Neural cell (in vitro differentiated cells): ENCODE measurements around the gene ZIK1. TPM values are rescaled to one million over a fixed set of nuclear protein-coding genes. Genes with fewer than 3 reads are reported as not detected.

Experiments used
- H2AFZ ChIP-seq: fragments of 200-600, 300-800 bp; sonication (generic), shearing (Covaris generic); 2 replicates; pipeline ENCODE4 v1.6.0; 2014; ENCODE audit warnings: low read depth, mild to moderate bottlenecking, antibody characterized with exemption, low read length, moderate library complexity
- H3F3A ChIP-seq: fragments of 200-600 bp; shearing (Covaris generic); 2 replicates; pipeline ENCODE4 v1.6.1; 2016; ENCODE audit warnings: mild to moderate bottlenecking, moderate library complexity, mixed read lengths, antibody characterized with exemption, low read length; ENCODE audit not compliant: insufficient read depth, poor library complexity, severe bottlenecking
- H3K27ac ChIP-seq: fragments of 200-600, 300-800 bp; sonication (generic), shearing (Covaris generic); 2 replicates; pipeline ENCODE4 v1.5.1; 2014; ENCODE audit warnings: mild to moderate bottlenecking, low read length, moderate library complexity
- H3K27me3 ChIP-seq: fragments of 300-800, 200-600 bp; sonication (generic), shearing (Covaris generic); 2 replicates; pipeline ENCODE4 v1.6.0; 2014; ENCODE audit warnings: mild to moderate bottlenecking, low read depth, low read length, moderate library complexity; ENCODE audit not compliant: insufficient read depth
- H3K36me3 ChIP-seq: fragments of 300-800, 200-600 bp; sonication (generic), shearing (Covaris generic); 2 replicates; pipeline ENCODE4 v1.5.1; 2014; ENCODE audit warnings: mild to moderate bottlenecking, antibody characterized with exemption, low read length, moderate library complexity; ENCODE audit not compliant: insufficient read depth
- H3K4me2 ChIP-seq: fragments of 300-800, 200-600 bp; sonication (generic), shearing (Covaris generic); 2 replicates; pipeline ENCODE4 v1.6.0; 2014; ENCODE audit warnings: mild to moderate bottlenecking, low read length
- H3K4me3 ChIP-seq: fragments of 300-800, 200-600 bp; sonication (generic), shearing (Covaris generic); 2 replicates; pipeline ENCODE4 v1.5.1; 2014; ENCODE audit warnings: mild to moderate bottlenecking, low read length, moderate library complexity
- H3K79me2 ChIP-seq: fragments of 200-600 bp; shearing (Covaris generic); replicated peaks from 2 replicates; pipeline ENCODE4 v1.6.0; 2014; ENCODE audit warnings: mild to moderate bottlenecking, low read length, moderate library complexity; ENCODE audit not compliant: insufficient read depth
- H3K9ac ChIP-seq: fragments of 300-800, 200-600 bp; sonication (generic), shearing (Covaris generic); 2 replicates; pipeline ENCODE4 v1.6.1; 2016; ENCODE audit warnings: mild to moderate bottlenecking, low read length, mixed read lengths
- H3K9me2 ChIP-seq: fragments of 200-600 bp; shearing (Covaris generic); 2 replicates; pipeline ENCODE4 v1.6.1; 2016; ENCODE audit warnings: mild to moderate bottlenecking, low read length, mixed read lengths; ENCODE audit not compliant: insufficient read depth
- H3K9me3 ChIP-seq: fragments of 200-600, 300-800 bp; sonication (generic), shearing (Covaris generic); 2 replicates; pipeline ENCODE4 v1.6.1; 2016; ENCODE audit warnings: mild to moderate bottlenecking, mixed run types, low read length, moderate library complexity, mixed read lengths
- H4K20me1 ChIP-seq: fragments of 200-600 bp; shearing (Covaris generic); 2 replicates; pipeline ENCODE4 v1.6.1; 2016; ENCODE audit warnings: mild to moderate bottlenecking, mixed run types; ENCODE audit not compliant: insufficient read depth
- EP300 ChIP-seq: fragments of 450-650 bp; conservative IDR thresholded peaks from 2 replicates; pipeline ENCODE4 v1.6.1; 2014; ENCODE audit warnings: antibody characterized with exemption, mild to moderate bottlenecking, moderate library complexity; ENCODE audit not compliant: poor library complexity, severe bottlenecking
- EZH2 ChIP-seq: fragments of 200-600, 300-800 bp; shearing (Covaris generic), sonication (generic); IDR thresholded peaks from 2 replicates; pipeline ENCODE4 v1.6.1; 2014; ENCODE audit warnings: antibody characterized with exemption, low read length, borderline replicate concordance, mild to moderate bottlenecking; ENCODE audit not compliant: insufficient read depth, poor library complexity, severe bottlenecking
- MXI1 ChIP-seq: fragments of 450-650 bp; conservative IDR thresholded peaks from 2 replicates; pipeline ENCODE4 v1.6.1; 2014; ENCODE audit warnings: antibody characterized with exemption, mild to moderate bottlenecking; ENCODE audit not compliant: poor library complexity, severe bottlenecking
- POLR2AphosphoS5 ChIP-seq: IDR thresholded peaks from 2 replicates; pipeline ENCODE4 v1.6.1; 2012
- RAD21 ChIP-seq: fragments of 450-650 bp; conservative IDR thresholded peaks from 2 replicates; pipeline ENCODE4 v1.6.1; 2014; ENCODE audit warnings: antibody characterized with exemption, mild to moderate bottlenecking, moderate library complexity
- SMC3 ChIP-seq: fragments of 450-650 bp; conservative IDR thresholded peaks from 2 replicates; pipeline ENCODE4 v1.6.1; 2014; ENCODE audit warnings: antibody characterized with exemption, mild to moderate bottlenecking, moderate library complexity; ENCODE audit not compliant: poor library complexity
- TAF1 ChIP-seq: IDR thresholded peaks from 2 replicates; pipeline ENCODE4 v1.6.1; 2012; ENCODE audit warnings: low read depth
- polyA plus RNA-seq: library from polyadenylated mRNA; depleted of rRNA; stranded (reverse); fragments of >200 nt; gene quantifications from 2 replicates; pipeline ENCODE4 v1.2.3, GENCODE V29; 2014
- TF ChIP-seq, protein P1 (sequence below): fragments of 450-650 bp; IDR thresholded peaks from 2 replicates; pipeline ENCODE4 v1.5.1; 2014; ENCODE audit warnings: antibody characterized with exemption, mild to moderate bottlenecking, moderate library complexity; ENCODE audit not compliant: poor library complexity, severe bottlenecking
- TF ChIP-seq, protein P2 (sequence below): IDR thresholded peaks from 2 replicates; pipeline ENCODE4 v1.6.1; 2012; ENCODE audit warnings: borderline replicate concordance

Gene ZIK1
- polyA plus RNA-seq, 1 donor from 2014 or later: 25.2 TPM

DNA sequence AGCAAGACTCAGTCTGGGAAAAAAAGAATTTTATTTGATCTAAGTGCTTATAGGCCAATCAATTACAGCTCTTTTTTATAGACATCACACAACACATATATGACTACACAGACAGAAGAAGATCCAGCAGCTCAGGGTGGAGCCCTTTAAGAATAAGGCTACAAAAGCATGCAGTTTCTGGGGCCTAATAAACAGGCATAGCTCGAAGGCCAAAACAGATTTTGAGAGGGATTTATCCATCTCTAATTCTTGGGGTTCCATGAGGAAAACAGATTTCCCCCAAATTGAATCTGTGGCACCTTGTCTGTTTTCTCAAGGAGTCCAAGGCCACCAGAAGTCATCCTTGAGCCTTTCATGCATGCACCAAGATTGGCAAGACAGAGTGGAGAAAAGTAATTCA, 20.4 kb upstream of the ZIK1 start (continued):
- TF ChIP-seq, protein P1, sequence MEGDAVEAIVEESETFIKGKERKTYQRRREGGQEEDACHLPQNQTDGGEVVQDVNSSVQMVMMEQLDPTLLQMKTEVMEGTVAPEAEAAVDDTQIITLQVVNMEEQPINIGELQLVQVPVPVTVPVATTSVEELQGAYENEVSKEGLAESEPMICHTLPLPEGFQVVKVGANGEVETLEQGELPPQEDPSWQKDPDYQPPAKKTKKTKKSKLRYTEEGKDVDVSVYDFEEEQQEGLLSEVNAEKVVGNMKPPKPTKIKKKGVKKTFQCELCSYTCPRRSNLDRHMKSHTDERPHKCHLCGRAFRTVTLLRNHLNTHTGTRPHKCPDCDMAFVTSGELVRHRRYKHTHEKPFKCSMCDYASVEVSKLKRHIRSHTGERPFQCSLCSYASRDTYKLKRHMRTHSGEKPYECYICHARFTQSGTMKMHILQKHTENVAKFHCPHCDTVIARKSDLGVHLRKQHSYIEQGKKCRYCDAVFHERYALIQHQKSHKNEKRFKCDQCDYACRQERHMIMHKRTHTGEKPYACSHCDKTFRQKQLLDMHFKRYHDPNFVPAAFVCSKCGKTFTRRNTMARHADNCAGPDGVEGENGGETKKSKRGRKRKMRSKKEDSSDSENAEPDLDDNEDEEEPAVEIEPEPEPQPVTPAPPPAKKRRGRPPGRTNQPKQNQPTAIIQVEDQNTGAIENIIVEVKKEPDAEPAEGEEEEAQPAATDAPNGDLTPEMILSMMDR: no peak
- no peak for TF ChIP-seq SMC3

DNA sequence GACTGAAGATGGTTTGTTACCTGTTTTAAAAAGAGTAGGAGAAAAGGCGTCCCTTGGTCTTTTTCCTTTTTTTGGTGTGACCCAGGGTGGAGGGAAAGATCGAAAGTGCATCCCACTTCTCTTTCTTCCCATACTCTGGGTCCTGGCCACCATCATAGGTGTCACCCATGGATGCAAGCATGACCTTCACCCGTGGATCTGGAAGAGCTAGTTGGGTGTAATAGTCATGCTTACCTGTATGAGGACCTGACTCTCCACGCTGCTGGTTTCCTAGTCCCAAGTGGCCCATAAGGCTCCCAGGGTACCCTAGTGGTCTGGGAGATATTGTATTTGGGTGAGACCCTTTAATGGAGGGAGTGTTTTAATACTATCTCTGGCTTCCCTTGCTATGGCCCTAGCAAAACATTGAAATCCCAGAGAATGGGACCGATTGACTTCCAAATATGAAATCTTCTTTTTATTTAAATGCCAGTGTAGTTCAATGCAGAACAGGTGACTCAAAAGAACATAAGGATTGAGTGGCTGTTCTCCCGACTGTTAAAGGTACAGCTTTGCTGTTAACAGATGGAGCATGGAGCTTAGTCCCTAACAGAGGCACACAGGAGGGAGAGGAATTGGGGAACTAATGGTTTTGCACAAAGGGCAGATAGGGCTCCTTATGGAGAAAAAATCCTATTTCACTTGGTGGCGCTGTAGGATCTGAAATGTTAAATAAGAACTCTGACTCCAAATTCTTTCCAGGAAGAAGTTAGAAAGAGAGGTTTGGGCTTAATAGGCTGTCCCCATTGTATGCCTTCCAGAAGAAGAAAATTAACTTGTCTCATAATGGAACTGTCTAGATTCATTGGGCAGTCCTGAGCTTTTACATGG, 17.3 kb upstream of the ZIK1 start:
- no peak overlapping the region for H3K9ac ChIP-seq
- peaks cover 7% of the 10 kb centered on the region for H3K36me3 ChIP-seq
- H3K4me3 ChIP-seq: no peak overlapping the region
- no peak overlapping the region for H3K27ac ChIP-seq
- TF ChIP-seq MXI1 (no peak), EZH2 (no peak), SMC3 (no peak), RAD21 (no peak)
- TF ChIP-seq, protein P1: no peak
- no peaks in the 10 kb centered on the region for H3K9me2 ChIP-seq
- no peak overlapping the region for H2AFZ ChIP-seq
- no peaks in the 10 kb centered on the region for H4K20me1 ChIP-seq
- H3K79me2 ChIP-seq: no peaks in the 10 kb centered on the region
- no peak overlapping the region for H3K4me2 ChIP-seq
- peaks cover 33% of the 10 kb centered on the region for H3K9me3 ChIP-seq
- no peaks in the 10 kb centered on the region for H3F3A ChIP-seq
- no peaks in the 10 kb centered on the region for H3K27me3 ChIP-seq

DNA sequence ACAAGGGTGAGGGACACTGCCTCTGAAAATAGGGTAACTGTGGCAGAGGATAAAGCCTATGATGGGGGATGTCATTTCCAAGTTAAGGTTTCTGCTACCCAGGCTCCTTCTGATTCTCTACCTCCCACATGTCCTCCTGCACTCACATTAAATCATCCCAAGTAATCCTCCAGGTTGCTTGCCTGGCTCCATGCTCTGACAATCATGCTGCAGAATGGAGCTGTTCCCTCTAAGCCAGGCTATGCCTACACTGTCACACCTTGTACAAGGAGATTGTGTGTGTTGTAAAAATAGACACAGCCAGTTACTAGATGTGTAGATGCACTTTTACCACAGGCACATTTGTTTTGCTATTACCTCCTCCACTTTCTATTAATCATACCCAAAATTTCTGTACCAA, 13.2 kb upstream of the ZIK1 start:
- TF ChIP-seq EZH2 (no peak), TAF1 (no peak), POLR2AphosphoS5 (no peak), EP300 (no peak), SMC3 (no peak), RAD21 (no peak), MXI1 (no peak)
- TF ChIP-seq, protein P2, sequence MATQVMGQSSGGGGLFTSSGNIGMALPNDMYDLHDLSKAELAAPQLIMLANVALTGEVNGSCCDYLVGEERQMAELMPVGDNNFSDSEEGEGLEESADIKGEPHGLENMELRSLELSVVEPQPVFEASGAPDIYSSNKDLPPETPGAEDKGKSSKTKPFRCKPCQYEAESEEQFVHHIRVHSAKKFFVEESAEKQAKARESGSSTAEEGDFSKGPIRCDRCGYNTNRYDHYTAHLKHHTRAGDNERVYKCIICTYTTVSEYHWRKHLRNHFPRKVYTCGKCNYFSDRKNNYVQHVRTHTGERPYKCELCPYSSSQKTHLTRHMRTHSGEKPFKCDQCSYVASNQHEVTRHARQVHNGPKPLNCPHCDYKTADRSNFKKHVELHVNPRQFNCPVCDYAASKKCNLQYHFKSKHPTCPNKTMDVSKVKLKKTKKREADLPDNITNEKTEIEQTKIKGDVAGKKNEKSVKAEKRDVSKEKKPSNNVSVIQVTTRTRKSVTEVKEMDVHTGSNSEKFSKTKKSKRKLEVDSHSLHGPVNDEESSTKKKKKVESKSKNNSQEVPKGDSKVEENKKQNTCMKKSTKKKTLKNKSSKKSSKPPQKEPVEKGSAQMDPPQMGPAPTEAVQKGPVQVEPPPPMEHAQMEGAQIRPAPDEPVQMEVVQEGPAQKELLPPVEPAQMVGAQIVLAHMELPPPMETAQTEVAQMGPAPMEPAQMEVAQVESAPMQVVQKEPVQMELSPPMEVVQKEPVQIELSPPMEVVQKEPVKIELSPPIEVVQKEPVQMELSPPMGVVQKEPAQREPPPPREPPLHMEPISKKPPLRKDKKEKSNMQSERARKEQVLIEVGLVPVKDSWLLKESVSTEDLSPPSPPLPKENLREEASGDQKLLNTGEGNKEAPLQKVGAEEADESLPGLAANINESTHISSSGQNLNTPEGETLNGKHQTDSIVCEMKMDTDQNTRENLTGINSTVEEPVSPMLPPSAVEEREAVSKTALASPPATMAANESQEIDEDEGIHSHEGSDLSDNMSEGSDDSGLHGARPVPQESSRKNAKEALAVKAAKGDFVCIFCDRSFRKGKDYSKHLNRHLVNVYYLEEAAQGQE: no peak
- TF ChIP-seq, protein P1: no peak
- peaks cover 46% of the 10 kb centered on the region for H3K9me3 ChIP-seq
- H4K20me1 ChIP-seq: no peaks in the 10 kb centered on the region
- no peak overlapping the region for H3K4me3 ChIP-seq
- H3K79me2 ChIP-seq: no peaks in the 10 kb centered on the region
- no peaks in the 10 kb centered on the region for H3K27me3 ChIP-seq
- peaks cover 43% of the 10 kb centered on the region for H3K36me3 ChIP-seq
- H3K27ac ChIP-seq: no peak overlapping the region
- no peaks in the 10 kb centered on the region for H3K9me2 ChIP-seq
- H3F3A ChIP-seq: no peaks in the 10 kb centered on the region
- H3K9ac ChIP-seq: no peak overlapping the region
- no peak overlapping the region for H3K4me2 ChIP-seq
- no peak overlapping the region for H2AFZ ChIP-seq
